HCT116 (cell line): ENCODE data around the gene FRMD4B. TPM values are rescaled to one million over a fixed set of nuclear protein-coding genes. Genes with fewer than 3 reads are reported as not detected.

Source experiments
- ATAC-seq: fragments of 200-7000 bp; cut with Tn5 transposase; 2 replicates; pipeline ENCODE4 v1.9.1; 2020; ENCODE audit warnings: mild to moderate bottlenecking, moderate library complexity
- BruUV-seq: library from RNA; stranded (reverse); fragments of 400-500 nt; replicated peaks from 2 replicates; lab custom pipeline; 2021; lab: Mats Ljungman, UMichigan
- CTCF ChIA-PET: fragments of 300-600 bp; sonication (Branson Sonifier 250); formaldehyde crosslinking; loops from one replicate; lab custom pipeline; 2021; ENCODE audit warnings: antibody characterized with exemption; lab: Charles Lee
- POLR2A ChIA-PET: fragments of 300-600, 350-600 bp; sonication (Branson Sonifier 250); formaldehyde crosslinking; loops from one replicate; lab custom pipeline; 2021; ENCODE audit warnings: antibody characterized with exemption; lab: Charles Lee
- RAD21 ChIA-PET, 2 experiments: fragments of 300-600 bp; sonication (Branson Sonifier 250); formaldehyde crosslinking; loops; one replicate each; lab custom pipeline; 2023; ENCODE audit warnings: low total read pairs in 2 of 2; ENCODE audit not compliant: uncharacterized antibody in 2 of 2, unreplicated experiment in 2 of 2, low non-redundant PET in 1 of 2; lab: Charles Lee
- DNase-seq: peaks from one replicate; pipeline ENCODE4 v3.0.0-alpha.2; 2010; ENCODE audit warnings: low read depth, low spot score
- H2AFZ ChIP-seq: fragments of 200-600 bp; shearing (Covaris generic), sonication (generic); 2 replicates; pipeline ENCODE4 v1.6.1; 2017; ENCODE audit warnings: low read depth, mixed run types, mixed read lengths, antibody characterized with exemption, low read length; ENCODE audit not compliant: poor library complexity, severe bottlenecking
- H3K27ac ChIP-seq: 2 replicates; pipeline ENCODE4 v1.5.1; 2012; ENCODE audit warnings: low read depth, low read length
- H3K27me3 ChIP-seq: fragments of 200-600 bp; sonication (generic); 2 replicates; pipeline ENCODE4 v1.6.1; 2016; ENCODE audit warnings: mixed run types, low read length, mixed read lengths; ENCODE audit not compliant: insufficient read depth
- H3K36me3 ChIP-seq, 2 experiments: fragments of 200-500 bp in 1 of 2; fragments of 200-600 bp in 1 of 2; sonication (Bioruptor generic) in 1 of 2; sonication (generic) in 1 of 2; 2 replicates each; pipeline versions ENCODE4 v1.5.1 to v1.6.1; 2014 to 2016; ENCODE audit warnings: low read length in 2 of 2, inconsistent platforms in 1 of 2, mixed read lengths in 1 of 2, mixed run types in 1 of 2; ENCODE audit not compliant: insufficient read depth in 2 of 2, control insufficient read depth in 1 of 2
- H3K4me1 ChIP-seq, 2 experiments: fragments of 200-600 bp in 1 of 2; sonication (generic) in 1 of 2; 2 replicates each; pipeline versions ENCODE4 v1.5.1 to v1.6.1; 2012 to 2017; ENCODE audit warnings: low read length in 2 of 2, inconsistent platforms in 1 of 2, mild to moderate bottlenecking in 1 of 2, mixed read lengths in 1 of 2, mixed run types in 1 of 2, moderate library complexity in 1 of 2; ENCODE audit not compliant: insufficient read depth in 2 of 2, control insufficient read depth in 1 of 2
- H3K4me2 ChIP-seq: fragments of 200-600 bp; sonication (generic); 2 replicates; pipeline ENCODE4 v1.6.1; 2017; ENCODE audit warnings: mixed run types, low read length, mixed read lengths
- H3K4me3 ChIP-seq, 2 experiments: fragments of 200-600 bp in 1 of 2; sonication (generic) in 1 of 2; replicated peaks in 1 of 2; 2 replicates each; pipeline ENCODE4 v1.5.1; 2011 to 2016; ENCODE audit warnings: low read length in 2 of 2, control low read depth in 1 of 2, low read depth in 1 of 2, mild to moderate bottlenecking in 1 of 2, mixed read lengths in 1 of 2, mixed run types in 1 of 2
- H3K79me2 ChIP-seq: fragments of 200-600 bp; sonication (generic); 2 replicates; pipeline ENCODE4 v1.6.1; 2017; ENCODE audit warnings: mild to moderate bottlenecking, mixed run types, low read length, moderate library complexity, mixed read lengths; ENCODE audit not compliant: insufficient read depth
- H3K9ac ChIP-seq: fragments of 200-600 bp; sonication (generic); 2 replicates; pipeline ENCODE4 v1.6.1; 2016; ENCODE audit warnings: low read length, mixed read lengths
- H3K9me2 ChIP-seq: fragments of 200-600 bp; sonication (generic), shearing (Covaris generic); 2 replicates; pipeline ENCODE4 v1.6.1; 2017; ENCODE audit warnings: mixed run types, mild to moderate bottlenecking, moderate library complexity; ENCODE audit not compliant: insufficient read depth
- H3K9me3 ChIP-seq, 2 experiments: fragments of 200-500 bp in 1 of 2; fragments of 200-600 bp in 1 of 2; sonication (Bioruptor generic) in 1 of 2; sonication (generic) in 1 of 2; 2 replicates each; pipeline ENCODE4 v1.6.1; 2014 to 2017; ENCODE audit warnings: low read length in 2 of 2, mixed read lengths in 2 of 2, inconsistent platforms in 1 of 2, low read depth in 1 of 2, mild to moderate bottlenecking in 1 of 2, mixed run types in 1 of 2, moderate library complexity in 1 of 2; ENCODE audit not compliant: control insufficient read depth in 1 of 2, insufficient read depth in 1 of 2
- H4K20me1 ChIP-seq: fragments of 200-600 bp; sonication (generic), shearing (Covaris generic); 2 replicates; pipeline ENCODE4 v1.6.1; 2017; ENCODE audit warnings: mixed run types, mild to moderate bottlenecking, moderate library complexity; ENCODE audit not compliant: insufficient read depth
- EGR1 ChIP-seq: IDR thresholded peaks from 2 replicates; pipeline ENCODE4 v1.6.1; 2012; ENCODE audit warnings: low read depth
- ELF1 ChIP-seq: IDR thresholded peaks from 2 replicates; pipeline ENCODE4 v1.6.1; 2012; ENCODE audit warnings: low read depth, borderline replicate concordance
- FOSL1 ChIP-seq: IDR thresholded peaks from 2 replicates; pipeline ENCODE4 v1.6.1; 2012; ENCODE audit warnings: low read depth
- SP1 ChIP-seq: IDR thresholded peaks from 2 replicates; pipeline ENCODE4 v1.6.1; 2012; ENCODE audit warnings: low read depth
- SRF ChIP-seq: IDR thresholded peaks from 2 replicates; pipeline ENCODE4 v1.6.1; 2012; ENCODE audit warnings: low read depth
- TCF7L2 ChIP-seq: IDR thresholded peaks from 2 replicates; pipeline ENCODE4 v1.7.0; 2011; ENCODE audit warnings: borderline replicate concordance, inconsistent platforms; ENCODE audit not compliant: insufficient read depth, insufficient read length; ENCODE audit errors: extremely low read depth
- YY1 ChIP-seq: IDR thresholded peaks from 2 replicates; pipeline ENCODE4 v1.6.1; 2011; ENCODE audit warnings: low read length, low read depth, moderate library complexity, mild to moderate bottlenecking; ENCODE audit not compliant: insufficient replicate concordance; ENCODE audit errors: extremely low read depth
- intact Hi-C: fragments of 100-400 bp; cut with micrococcal nuclease; formaldehyde crosslinking; loops from 2 replicates; pipeline ENCODE4 v1.10.0; 2022
- total RNA-seq: library from RNA; stranded (reverse); gene quantifications from one replicate; pipeline ENCODE4 v1.2.1, GENCODE V29; 2021; ENCODE audit not compliant: unreplicated experiment
- TF ChIP-seq, protein P1 (sequence below): IDR thresholded peaks from 2 replicates; pipeline ENCODE4 v1.6.1; 2012
- TF ChIP-seq, protein P2 (sequence below): IDR thresholded peaks from 2 replicates; pipeline ENCODE4 v1.6.1; 2012; ENCODE audit warnings: low read depth
- TF ChIP-seq, protein P3 (sequence below): IDR thresholded peaks from 2 replicates; pipeline ENCODE4 v1.6.1; 2012

Gene FRMD4B
- total RNA-seq, 1 experiment from 2014 or later, result 2.0 TPM

DNA sequence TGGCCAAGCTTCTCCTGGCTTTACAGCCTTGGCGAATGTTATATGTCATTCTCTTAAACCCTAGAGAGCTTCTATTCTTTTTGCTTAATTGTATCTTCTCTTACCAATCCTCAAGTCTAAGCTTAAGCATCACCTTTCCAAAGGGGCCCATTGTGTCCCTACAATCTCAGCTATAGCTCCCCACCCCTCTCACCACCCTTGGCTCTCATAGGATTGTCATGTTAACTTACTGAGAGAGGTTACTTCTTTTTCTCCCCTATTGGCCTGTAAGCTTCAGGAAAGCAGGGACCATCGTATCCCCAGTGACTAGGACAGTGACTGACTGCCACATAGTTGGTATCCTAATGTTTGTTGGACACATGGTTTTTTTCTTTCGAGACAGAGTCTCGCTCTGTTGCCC is 220.1 kb downstream of the FRMD4B start:
- TF ChIP-seq EGR1 (no peak), SRF (no peak), FOSL1 (no peak), TCF7L2 (no peak), YY1 (no peak), ELF1 (no peak), SP1 (no peak)
- TF ChIP-seq, protein P1, sequence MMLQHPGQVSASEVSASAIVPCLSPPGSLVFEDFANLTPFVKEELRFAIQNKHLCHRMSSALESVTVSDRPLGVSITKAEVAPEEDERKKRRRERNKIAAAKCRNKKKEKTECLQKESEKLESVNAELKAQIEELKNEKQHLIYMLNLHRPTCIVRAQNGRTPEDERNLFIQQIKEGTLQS, result no peak
- TF ChIP-seq, protein P2, sequence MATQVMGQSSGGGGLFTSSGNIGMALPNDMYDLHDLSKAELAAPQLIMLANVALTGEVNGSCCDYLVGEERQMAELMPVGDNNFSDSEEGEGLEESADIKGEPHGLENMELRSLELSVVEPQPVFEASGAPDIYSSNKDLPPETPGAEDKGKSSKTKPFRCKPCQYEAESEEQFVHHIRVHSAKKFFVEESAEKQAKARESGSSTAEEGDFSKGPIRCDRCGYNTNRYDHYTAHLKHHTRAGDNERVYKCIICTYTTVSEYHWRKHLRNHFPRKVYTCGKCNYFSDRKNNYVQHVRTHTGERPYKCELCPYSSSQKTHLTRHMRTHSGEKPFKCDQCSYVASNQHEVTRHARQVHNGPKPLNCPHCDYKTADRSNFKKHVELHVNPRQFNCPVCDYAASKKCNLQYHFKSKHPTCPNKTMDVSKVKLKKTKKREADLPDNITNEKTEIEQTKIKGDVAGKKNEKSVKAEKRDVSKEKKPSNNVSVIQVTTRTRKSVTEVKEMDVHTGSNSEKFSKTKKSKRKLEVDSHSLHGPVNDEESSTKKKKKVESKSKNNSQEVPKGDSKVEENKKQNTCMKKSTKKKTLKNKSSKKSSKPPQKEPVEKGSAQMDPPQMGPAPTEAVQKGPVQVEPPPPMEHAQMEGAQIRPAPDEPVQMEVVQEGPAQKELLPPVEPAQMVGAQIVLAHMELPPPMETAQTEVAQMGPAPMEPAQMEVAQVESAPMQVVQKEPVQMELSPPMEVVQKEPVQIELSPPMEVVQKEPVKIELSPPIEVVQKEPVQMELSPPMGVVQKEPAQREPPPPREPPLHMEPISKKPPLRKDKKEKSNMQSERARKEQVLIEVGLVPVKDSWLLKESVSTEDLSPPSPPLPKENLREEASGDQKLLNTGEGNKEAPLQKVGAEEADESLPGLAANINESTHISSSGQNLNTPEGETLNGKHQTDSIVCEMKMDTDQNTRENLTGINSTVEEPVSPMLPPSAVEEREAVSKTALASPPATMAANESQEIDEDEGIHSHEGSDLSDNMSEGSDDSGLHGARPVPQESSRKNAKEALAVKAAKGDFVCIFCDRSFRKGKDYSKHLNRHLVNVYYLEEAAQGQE, result no peak
- TF ChIP-seq, protein P3, sequence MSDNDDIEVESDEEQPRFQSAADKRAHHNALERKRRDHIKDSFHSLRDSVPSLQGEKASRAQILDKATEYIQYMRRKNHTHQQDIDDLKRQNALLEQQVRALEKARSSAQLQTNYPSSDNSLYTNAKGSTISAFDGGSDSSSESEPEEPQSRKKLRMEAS, result no peak
- Histone ChIP-seq H3K4me3 (no peak overlapping the region), H3K27me3 (no peaks in the 10 kb centered on the region), H3K9me3 (no peaks in the 10 kb centered on the region), H2AFZ (no peak overlapping the region), H3K79me2 (no peaks in the 10 kb centered on the region), H3K9me2 (no peaks in the 10 kb centered on the region), H3K4me1 (no peaks in the 10 kb centered on the region), H3K36me3 (no peaks in the 10 kb centered on the region), H3K4me2 (no peak overlapping the region), H4K20me1 (no peaks in the 10 kb centered on the region), H3K9ac (no peak overlapping the region), H3K27ac (no peak overlapping the region)
- intact Hi-C loops, result no loop called here
- no peak for ATAC-seq
- ChIA-PET CTCF (interaction anchor here (1.0 kb wide), 1 partner anchor 141 kb away, joined by 3 read pairs; no protein-coding TSS in a partner anchor), POLR2A (no interaction called here), RAD21 (interaction anchor here in 1 of 2 experiments (0.6 kb wide), 1 partner anchor 60 kb away, joined by 4 read pairs; no protein-coding TSS in a partner anchor)
- no TSS peak for BruUV-seq
- DNase-seq, result no peak
